ENCODE data around the gene TAF1. TPM values are rescaled to one million over a fixed set of nuclear protein-coding genes. Genes with fewer than 3 reads are reported as not detected.
"Not testable (repeated sequence)": the region's sequence is repeated elsewhere in the genome, so short reads cannot be mapped to it uniquely, and the experiment has no call there.

TAF1 gene
- total and polyA plus RNA-seq, 2 of the 8 experiments (the other 6 are each of a cell fraction or from before 2014, with no cell fraction given): 6.3 to 30.2 TPM

DNA sequence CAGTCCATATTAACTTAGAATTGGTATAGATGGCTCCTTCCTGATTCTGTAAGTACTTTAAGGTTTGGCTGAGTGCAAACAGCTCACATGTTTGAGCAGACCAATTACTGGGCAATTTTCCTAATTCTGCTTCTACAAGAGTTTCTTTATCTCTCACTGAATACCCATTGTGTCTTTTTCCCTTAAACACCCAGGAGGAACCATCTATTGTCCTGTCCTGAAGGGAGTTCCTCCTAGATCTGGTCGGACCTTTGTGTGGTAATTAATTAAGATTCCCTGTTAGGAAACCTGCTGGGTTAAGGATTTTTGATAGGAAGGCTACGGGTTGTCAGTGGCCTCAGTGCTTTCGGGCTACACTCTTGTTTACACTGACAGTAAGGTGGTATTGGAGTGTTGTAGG, 129.8 kb downstream of the TAF1 start:
- FAIRE-seq; H2BK120ac ChIP-seq (replicated peaks; ENCODE audit: low read depth, low read length); H3K23ac ChIP-seq (ENCODE audit: insufficient read length); H3K9me3 ChIP-seq (ENCODE audit: insufficient read depth in 2 of 2, low read depth in 1 of 2, low read length in 1 of 2); H3K23me2 ChIP-seq (ENCODE audit: low read depth, low read length); H3K14ac ChIP-seq (ENCODE audit: insufficient read length); H4K8ac ChIP-seq (ENCODE audit: extremely low read depth, insufficient read depth, low read length); H3K36me3 ChIP-seq (ENCODE audit: control insufficient read depth in 2 of 4, insufficient read depth in 4 of 4, low read length in 3 of 4); H2AFZ ChIP-seq (ENCODE audit: low read length); H2AK5ac ChIP-seq (ENCODE audit: low read depth, low read length); H2BK15ac ChIP-seq (ENCODE audit: low read length); H3K27me3 ChIP-seq (replicated peaks in 1 of 4; ENCODE audit: control insufficient read depth in 3 of 4, extremely low read depth in 1 of 4, insufficient read depth in 3 of 4, low read length in 3 of 4); POLR2A ChIA-PET (ENCODE audit: partially characterized antibody); H3K9ac ChIP-seq (replicated peaks in 1 of 4; ENCODE audit: extremely low read depth in 1 of 4, low read depth in 3 of 4, low read length in 3 of 4); H3K4me1 ChIP-seq (replicated peaks in 1 of 4; ENCODE audit: control insufficient read depth in 3 of 4, insufficient read depth in 4 of 4, low read length in 3 of 4); H3K4me3 ChIP-seq (ENCODE audit: extremely low read depth in 1 of 4, insufficient read depth in 2 of 4, low read depth in 3 of 4, low read length in 4 of 4); DNase-seq (ENCODE audit: low read depth in 1 of 2, low spot score in 2 of 2); H3K79me1 ChIP-seq (ENCODE audit: low read depth, low read length); H3K79me2 ChIP-seq (ENCODE audit: control insufficient read depth in 1 of 2, insufficient read depth in 2 of 2, low read length in 2 of 2); CTCF ChIA-PET (ENCODE audit: partially characterized antibody); H4K91ac ChIP-seq (replicated peaks; ENCODE audit: insufficient read length, low read length); H2BK20ac ChIP-seq (ENCODE audit: low read length); H3K27ac ChIP-seq (ENCODE audit: low read depth, low read length); H3K56ac ChIP-seq (replicated peaks; ENCODE audit: insufficient read length, low read depth, low read length); H2BK5ac ChIP-seq (ENCODE audit: low read depth, low read length); H4K20me1 ChIP-seq (replicated peaks in 1 of 2; ENCODE audit: control insufficient read depth in 1 of 2, insufficient read depth in 2 of 2, low read length in 2 of 2); H2BK12ac ChIP-seq (ENCODE audit: low read depth, low read length); H3K4me2 ChIP-seq (ENCODE audit: insufficient read depth in 1 of 2, low read depth in 2 of 2, low read length in 2 of 2); H4K5ac ChIP-seq (ENCODE audit: insufficient read length, low read depth, low read length); H3K18ac ChIP-seq (ENCODE audit: extremely low read depth, low read length); H3K4ac ChIP-seq (replicated peaks; ENCODE audit: insufficient read length, low read depth, low read length): not testable (repeated sequence)
- 94% methylated on average over 3 of the region's 3 CpGs; no CpG with 5 or more reads in 1 of the 2 experiments for WGBS, 2 experiments (ENCODE audit: extremely low coverage in 1 of 2, insufficient coverage in 1 of 2, insufficient read length in 1 of 2, insufficient replicate concordance in 2 of 2, low coverage in 1 of 2, low lambda C conversion rate in 2 of 2, missing lambda C conversion rate in 1 of 2)

All from H1 (cell line).